ENCODE results near the gene PARP14. TPM values are rescaled to one million over a fixed set of nuclear protein-coding genes. Genes with fewer than 3 reads are reported as not detected.
A peak's percentile ranks its signal among the peaks of the same experiment; 100 is the strongest.

The PARP14 gene
- polyA plus RNA-seq, 2 of the 4 experiments (the other 2 are of a cell fraction), result 7.5 to 23.6 TPM

DNA sequence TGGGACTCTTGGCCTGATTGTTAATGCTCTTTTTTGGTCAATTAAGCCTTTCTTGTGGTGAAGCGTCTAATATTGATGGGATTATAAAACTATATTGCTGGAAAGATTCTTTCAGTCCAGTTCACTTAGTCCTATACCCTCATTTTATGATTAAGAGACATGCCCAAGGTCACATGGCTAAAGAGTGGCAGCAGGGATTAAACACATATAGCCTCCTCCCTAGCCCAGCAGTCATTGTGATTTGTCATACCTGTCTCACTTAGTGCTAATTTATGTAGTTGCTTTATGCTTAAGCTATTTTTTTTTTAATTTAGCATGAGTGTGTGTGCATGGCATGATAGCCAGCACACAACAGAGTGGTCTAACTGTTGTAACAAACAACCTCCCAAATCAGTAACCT, 9.5 kb downstream of the PARP14 start (continued):
- TF ChIP-seq FOSB (CRISPR knock-in tag; IDR thresholded peaks at IDR 0.05) (no peak), FOXS1 (CRISPR knock-in tag; IDR thresholded peaks at IDR 0.05) (no peak), MAFK (IDR thresholded peaks at IDR 0.05; ENCODE audit: partially characterized antibody) (no peak), EP300 (IDR thresholded peaks at IDR 0.05) (no peak), CBX2 (IDR thresholded peaks at IDR 0.05; ENCODE audit: borderline replicate concordance, low read depth) (no peak)
- TF ChIP-seq, protein P1, sequence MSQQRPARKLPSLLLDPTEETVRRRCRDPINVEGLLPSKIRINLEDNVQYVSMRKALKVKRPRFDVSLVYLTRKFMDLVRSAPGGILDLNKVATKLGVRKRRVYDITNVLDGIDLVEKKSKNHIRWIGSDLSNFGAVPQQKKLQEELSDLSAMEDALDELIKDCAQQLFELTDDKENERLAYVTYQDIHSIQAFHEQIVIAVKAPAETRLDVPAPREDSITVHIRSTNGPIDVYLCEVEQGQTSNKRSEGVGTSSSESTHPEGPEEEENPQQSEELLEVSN (IDR thresholded peaks at IDR 0.05; ENCODE audit: borderline replicate concordance, low read depth), result no peak
- TF ChIP-seq, protein P2, sequence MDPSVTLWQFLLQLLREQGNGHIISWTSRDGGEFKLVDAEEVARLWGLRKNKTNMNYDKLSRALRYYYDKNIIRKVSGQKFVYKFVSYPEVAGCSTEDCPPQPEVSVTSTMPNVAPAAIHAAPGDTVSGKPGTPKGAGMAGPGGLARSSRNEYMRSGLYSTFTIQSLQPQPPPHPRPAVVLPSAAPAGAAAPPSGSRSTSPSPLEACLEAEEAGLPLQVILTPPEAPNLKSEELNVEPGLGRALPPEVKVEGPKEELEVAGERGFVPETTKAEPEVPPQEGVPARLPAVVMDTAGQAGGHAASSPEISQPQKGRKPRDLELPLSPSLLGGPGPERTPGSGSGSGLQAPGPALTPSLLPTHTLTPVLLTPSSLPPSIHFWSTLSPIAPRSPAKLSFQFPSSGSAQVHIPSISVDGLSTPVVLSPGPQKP (IDR thresholded peaks at IDR 0.05; ENCODE audit: low read depth, low read length), result no peak

DNA sequence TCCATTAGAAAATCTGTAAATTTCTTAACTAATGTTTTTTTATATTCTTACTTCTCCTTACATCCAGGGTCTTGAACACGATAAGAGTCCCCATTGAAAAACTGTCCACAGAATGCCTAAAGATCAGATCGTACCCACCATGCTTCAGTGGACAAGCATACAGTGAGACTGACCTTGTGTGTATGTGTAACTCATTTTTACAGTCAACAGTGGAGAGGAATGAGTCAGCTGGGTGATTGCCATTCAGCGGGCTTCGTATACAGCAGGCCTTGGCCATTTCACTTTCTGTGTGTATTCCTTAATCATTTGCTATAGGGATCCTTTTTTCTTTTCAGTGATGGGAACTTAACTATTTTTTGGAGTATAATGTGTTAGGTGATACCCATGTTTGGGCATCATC, 10.6 kb downstream of the PARP14 start:
- TF ChIP-seq EP300 (IDR thresholded peaks at IDR 0.05), result no peak
- TF ChIP-seq NR3C1 (IDR thresholded peaks at IDR 0.05), result no peak
- TF ChIP-seq ZNF302 (CRISPR knock-in tag; IDR thresholded peaks at IDR 0.05), result no peak
- TF ChIP-seq, protein P3, sequence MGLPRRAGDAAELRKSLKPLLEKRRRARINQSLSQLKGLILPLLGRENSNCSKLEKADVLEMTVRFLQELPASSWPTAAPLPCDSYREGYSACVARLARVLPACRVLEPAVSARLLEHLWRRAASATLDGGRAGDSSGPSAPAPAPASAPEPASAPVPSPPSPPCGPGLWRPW (IDR thresholded peaks at IDR 0.05), result no peak
- no peak for TF ChIP-seq EHMT2 (IDR thresholded peaks at IDR 0.05; ENCODE audit: low read depth)
- no peak for TF ChIP-seq KDM5A (IDR thresholded peaks at IDR 0.05)
- TF ChIP-seq, protein P4, sequence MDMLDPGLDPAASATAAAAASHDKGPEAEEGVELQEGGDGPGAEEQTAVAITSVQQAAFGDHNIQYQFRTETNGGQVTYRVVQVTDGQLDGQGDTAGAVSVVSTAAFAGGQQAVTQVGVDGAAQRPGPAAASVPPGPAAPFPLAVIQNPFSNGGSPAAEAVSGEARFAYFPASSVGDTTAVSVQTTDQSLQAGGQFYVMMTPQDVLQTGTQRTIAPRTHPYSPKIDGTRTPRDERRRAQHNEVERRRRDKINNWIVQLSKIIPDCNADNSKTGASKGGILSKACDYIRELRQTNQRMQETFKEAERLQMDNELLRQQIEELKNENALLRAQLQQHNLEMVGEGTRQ (IDR thresholded peaks at IDR 0.05), result no peak
- no peak for TF ChIP-seq HOXB13 (CRISPR knock-in tag; IDR thresholded peaks at IDR 0.05; ENCODE audit: low read depth)
- no peak for TF ChIP-seq RNF2 (IDR thresholded peaks at IDR 0.05; ENCODE audit: borderline replicate concordance, low read depth)
- no peak for TF ChIP-seq CHD4 (IDR thresholded peaks at IDR 0.05; ENCODE audit: borderline replicate concordance)
- TF ChIP-seq RAD21 (conservative IDR thresholded peaks at IDR 0.05 in 1 of 2, IDR thresholded peaks at IDR 0.05 in 1 of 2), result no peak
- TF ChIP-seq, protein P5, sequence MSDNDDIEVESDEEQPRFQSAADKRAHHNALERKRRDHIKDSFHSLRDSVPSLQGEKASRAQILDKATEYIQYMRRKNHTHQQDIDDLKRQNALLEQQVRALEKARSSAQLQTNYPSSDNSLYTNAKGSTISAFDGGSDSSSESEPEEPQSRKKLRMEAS (IDR thresholded peaks at IDR 0.05), result no peak
- no peak for TF ChIP-seq HEYL (CRISPR knock-in tag; IDR thresholded peaks at IDR 0.05)
- no peak for TF ChIP-seq CHD2 (IDR thresholded peaks at IDR 0.05; ENCODE audit: low read length, partially characterized antibody)
- TF ChIP-seq, protein P6, sequence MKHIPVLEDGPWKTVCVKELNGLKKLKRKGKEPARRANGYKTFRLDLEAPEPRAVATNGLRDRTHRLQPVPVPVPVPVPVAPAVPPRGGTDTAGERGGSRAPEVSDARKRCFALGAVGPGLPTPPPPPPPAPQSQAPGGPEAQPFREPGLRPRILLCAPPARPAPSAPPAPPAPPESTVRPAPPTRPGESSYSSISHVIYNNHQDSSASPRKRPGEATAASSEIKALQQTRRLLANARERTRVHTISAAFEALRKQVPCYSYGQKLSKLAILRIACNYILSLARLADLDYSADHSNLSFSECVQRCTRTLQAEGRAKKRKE (CRISPR knock-in tag; IDR thresholded peaks at IDR 0.05; ENCODE audit: low read depth), result no peak
- no peak for TF ChIP-seq FOSB (CRISPR knock-in tag; IDR thresholded peaks at IDR 0.05)
- no peak for TF ChIP-seq EHF (CRISPR knock-in tag; IDR thresholded peaks at IDR 0.05)
- DNase-seq (ENCODE audit: low read depth in 1 of 2, low spot score in 1 of 2), result peak in 1 of 2 experiments; percentile 13
- H3K9me3 ChIP-seq, result no peaks in the 10 kb centered on the region
- H3K4me2 ChIP-seq, result peak overlapping the region; percentile 16; the same call in 1 of the 3 replicates
- ChIA-PET POLR2A (no interaction called here), CTCF (interaction anchor here (2.6 kb wide), 1 partner anchor 12 kb away, joined by 10 read pairs; no protein-coding TSS in a partner anchor)
- H3K27ac ChIP-seq, result 0 out of 6 replicates have a peak overlapping the region, but pooled peaks of 1 of the 2 experiments have one; percentile 13
- 61% methylated on average over 4 of the region's 4 CpGs for WGBS (ENCODE audit: missing lambda C conversion rate)
- peaks cover 21% of the 10 kb centered on the region for H3K4me1 ChIP-seq
- peak; percentile 74 to 78; a peak in 4 of 6 replicates for ATAC-seq
- no peak for FAIRE-seq
- no peak overlapping the region for H3K4me3 ChIP-seq
